ENCODE data around the gene ZC2HC1B.
A peak's percentile ranks its signal among the peaks of the same experiment; 100 is the strongest.

The ZC2HC1B gene

GRCh38 chr6:143966312-143966711 is 102.0 kb downstream of the ZC2HC1B start:
- H3K4me3 ChIP-seq (replicated peaks in 1 of 2; ENCODE audit: low read depth in 2 of 2, low read length in 2 of 2), result no peak overlapping the region
- TF ChIP-seq, protein P1, sequence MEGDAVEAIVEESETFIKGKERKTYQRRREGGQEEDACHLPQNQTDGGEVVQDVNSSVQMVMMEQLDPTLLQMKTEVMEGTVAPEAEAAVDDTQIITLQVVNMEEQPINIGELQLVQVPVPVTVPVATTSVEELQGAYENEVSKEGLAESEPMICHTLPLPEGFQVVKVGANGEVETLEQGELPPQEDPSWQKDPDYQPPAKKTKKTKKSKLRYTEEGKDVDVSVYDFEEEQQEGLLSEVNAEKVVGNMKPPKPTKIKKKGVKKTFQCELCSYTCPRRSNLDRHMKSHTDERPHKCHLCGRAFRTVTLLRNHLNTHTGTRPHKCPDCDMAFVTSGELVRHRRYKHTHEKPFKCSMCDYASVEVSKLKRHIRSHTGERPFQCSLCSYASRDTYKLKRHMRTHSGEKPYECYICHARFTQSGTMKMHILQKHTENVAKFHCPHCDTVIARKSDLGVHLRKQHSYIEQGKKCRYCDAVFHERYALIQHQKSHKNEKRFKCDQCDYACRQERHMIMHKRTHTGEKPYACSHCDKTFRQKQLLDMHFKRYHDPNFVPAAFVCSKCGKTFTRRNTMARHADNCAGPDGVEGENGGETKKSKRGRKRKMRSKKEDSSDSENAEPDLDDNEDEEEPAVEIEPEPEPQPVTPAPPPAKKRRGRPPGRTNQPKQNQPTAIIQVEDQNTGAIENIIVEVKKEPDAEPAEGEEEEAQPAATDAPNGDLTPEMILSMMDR (IDR thresholded peaks at IDR 0.05; ENCODE audit: low read depth, low read length), result no peak
- no peak for DNase-seq (ENCODE audit: low read depth in 2 of 2)

DNA sequence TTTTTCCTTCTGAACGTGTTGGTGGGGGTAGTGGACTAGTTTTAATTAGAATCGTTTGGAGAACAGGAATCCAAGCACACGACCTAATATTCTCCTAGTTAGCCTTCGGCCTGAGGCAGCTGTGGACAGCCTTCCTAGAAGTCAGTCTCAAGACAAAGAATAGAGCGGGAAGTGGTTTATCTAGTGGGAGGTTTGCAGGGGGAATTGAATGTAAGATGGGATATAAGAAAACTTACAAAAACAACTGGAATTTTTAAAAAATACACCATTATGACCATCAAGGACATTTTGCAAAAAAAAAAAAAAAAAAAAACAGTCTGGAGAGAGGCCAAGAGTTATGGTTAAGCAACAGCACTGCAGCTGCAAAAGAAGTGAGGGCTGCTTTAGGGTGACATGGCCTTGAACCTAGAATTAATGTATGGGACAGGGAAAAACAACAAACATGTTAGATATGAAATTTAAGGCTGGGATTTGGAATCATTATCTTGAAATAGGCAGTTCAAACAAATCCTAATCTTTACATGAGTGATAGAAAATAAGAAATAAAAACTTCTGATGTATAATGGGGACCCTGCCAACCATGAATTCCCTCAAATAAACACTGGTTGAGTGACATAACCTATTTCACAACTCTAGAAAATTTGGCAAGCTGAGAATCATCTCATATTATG is 103.6 kb downstream of the ZC2HC1B start:
- peak; percentile 64 to 83 for DNase-seq (ENCODE audit: low read depth in 2 of 2)
- TF ChIP-seq, protein P1 (IDR thresholded peaks at IDR 0.05; ENCODE audit: low read depth, low read length), result no peak

DNA sequence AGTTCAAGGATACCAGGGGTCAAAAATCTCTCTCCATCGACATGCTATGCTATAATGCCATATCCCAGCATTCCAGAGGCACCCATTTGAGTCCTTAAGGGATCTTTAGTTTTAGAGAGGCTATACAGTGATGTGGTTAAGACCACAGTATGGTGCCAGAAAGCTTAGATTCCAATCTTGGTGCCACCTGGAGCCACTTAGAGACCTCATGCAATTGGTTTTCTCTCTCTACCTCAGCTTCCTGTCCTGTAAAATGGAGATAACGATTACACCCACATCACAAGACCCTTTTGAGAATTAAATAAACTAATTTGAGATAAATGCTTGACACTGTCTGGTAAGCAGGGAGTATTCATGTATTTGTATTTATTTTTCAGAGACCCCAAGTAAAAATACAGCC is 104.8 kb downstream of the ZC2HC1B start:
- DNase-seq (ENCODE audit: low read depth in 2 of 2), result no peak
- no peak overlapping the region for H3K4me3 ChIP-seq (replicated peaks in 1 of 2; ENCODE audit: low read depth in 2 of 2, low read length in 2 of 2)
- TF ChIP-seq, protein P1 (IDR thresholded peaks at IDR 0.05; ENCODE audit: low read depth, low read length), result no peak

More for the DNA sequence above, 103.6 kb downstream of the ZC2HC1B start:
- no peak overlapping the region for H3K4me3 ChIP-seq (replicated peaks in 1 of 2; ENCODE audit: low read depth in 2 of 2, low read length in 2 of 2)

GRCh38 chr6:143970456-143971218 is 106.4 kb downstream of the ZC2HC1B start:
- DNase-seq (ENCODE audit: low read depth in 2 of 2), result peak in 1 of 2 donors; percentile 50
- TF ChIP-seq, protein P1 (IDR thresholded peaks at IDR 0.05; ENCODE audit: low read depth, low read length), result no peak
- H3K4me3 ChIP-seq (replicated peaks in 1 of 2; ENCODE audit: low read depth in 2 of 2, low read length in 2 of 2), result no peak overlapping the region

DNA sequence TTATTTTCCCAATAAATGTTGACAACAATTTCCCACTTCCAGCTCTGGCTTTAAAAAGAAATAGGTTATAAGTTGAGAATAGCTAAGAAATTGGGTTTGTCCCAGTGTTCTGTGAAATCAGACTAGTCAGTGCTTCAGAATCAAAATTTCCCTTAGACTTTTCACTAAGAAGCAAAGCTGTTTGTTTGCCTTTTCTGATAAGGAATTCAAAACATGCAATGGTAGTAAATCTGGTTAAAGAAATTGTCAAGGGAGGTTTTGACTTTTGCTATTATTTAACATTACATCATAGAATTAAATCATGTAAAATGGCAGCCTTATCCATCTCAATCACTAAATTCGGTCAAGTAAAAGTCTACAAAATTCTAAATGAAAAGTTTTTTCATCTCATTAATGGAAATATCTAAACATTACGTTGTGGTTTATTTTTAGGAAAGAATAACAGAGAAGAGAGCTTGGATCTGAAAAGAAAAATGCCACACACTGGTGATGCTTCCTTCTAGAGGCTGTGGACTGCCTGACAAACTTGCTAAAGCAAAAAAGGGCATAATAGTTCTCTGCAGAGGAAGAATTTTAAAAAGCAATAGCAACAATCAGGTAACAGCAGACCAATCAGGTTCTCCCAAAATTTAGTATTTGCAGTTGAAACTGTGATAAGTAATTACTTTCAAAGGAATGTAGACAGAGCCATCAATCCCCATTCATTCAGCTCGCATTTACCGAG is 107.4 kb downstream of the ZC2HC1B start:
- H3K4me3 ChIP-seq (replicated peaks in 1 of 2; ENCODE audit: low read depth in 2 of 2, low read length in 2 of 2), result no peak overlapping the region
- TF ChIP-seq, protein P1 (IDR thresholded peaks at IDR 0.05; ENCODE audit: low read depth, low read length), result no peak
- no peak for DNase-seq (ENCODE audit: low read depth in 2 of 2)

DNA sequence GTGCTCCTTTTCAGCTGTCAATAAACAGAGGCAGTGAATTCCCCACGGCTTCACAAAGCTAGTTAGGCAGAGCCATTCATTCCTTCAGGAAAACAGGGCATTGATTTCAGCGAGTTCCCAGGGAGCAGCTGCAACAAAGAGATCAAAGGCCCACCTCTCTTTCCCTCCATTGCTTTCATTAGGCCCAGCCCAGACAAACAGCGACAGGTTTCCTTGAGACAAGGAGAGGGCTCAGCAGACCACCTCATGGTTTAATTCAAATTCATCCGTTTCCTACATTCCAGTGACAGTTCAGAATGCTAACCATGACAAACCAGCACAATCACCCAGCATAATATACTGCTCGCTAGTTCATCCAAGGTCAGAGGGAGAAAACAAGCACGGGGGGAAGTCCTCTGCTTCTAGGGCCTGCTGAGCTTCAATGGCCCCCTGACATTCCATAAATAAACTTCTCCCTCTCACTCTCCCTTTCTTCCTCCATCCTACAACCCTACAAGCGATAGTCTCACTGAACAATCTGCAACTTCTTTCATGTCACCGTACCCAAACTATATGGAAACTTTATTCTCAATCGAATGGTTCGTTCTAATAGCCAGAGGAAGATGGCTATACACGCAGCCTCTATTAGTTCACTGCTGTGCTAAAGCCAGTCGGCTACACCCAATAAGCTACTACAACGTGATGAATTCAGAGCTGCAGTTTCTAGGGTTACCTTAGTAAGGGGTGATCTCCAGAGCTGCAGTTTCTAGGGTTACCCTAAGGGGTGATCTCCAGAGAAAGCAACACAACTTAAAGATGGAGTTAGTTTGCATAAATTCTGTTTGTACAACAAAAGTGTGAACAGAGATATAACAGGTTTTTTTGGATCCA is 109.1 kb downstream of the ZC2HC1B start:
- TF ChIP-seq, protein P1 (IDR thresholded peaks at IDR 0.05; ENCODE audit: low read depth, low read length), result no peak
- H3K4me3 ChIP-seq (replicated peaks in 1 of 2; ENCODE audit: low read depth in 2 of 2, low read length in 2 of 2), result no peak overlapping the region
- DNase-seq (ENCODE audit: low read depth in 2 of 2), result no peak
